ENCODE measurements around the gene AP3D1. TPM values are rescaled to one million over a fixed set of nuclear protein-coding genes. Genes with fewer than 3 reads are reported as not detected.

The AP3D1 gene
- total RNA-seq, 1 experiment from 2014 or later = 78.9 TPM

GRCh38 chr19:2190848-2191455 is 39.6 kb upstream of the AP3D1 start:
- Histone ChIP-seq H3K4me1 (replicated peaks) (peaks cover 15% of the 10 kb centered on the region), H3K4me3 (no peak overlapping the region), H3K36me3 (peaks cover 85% of the 10 kb centered on the region), H3K27ac (no peak overlapping the region), H3K27me3 (replicated peaks) (no peaks in the 10 kb centered on the region), H3K9me3 (replicated peaks) (no peaks in the 10 kb centered on the region)
- no peak for DNase-seq (ENCODE audit: low read depth in 1 of 2, low spot score in 2 of 2)

- Histone ChIP-seq H3K27me3 (replicated peaks) (no peaks in the 10 kb centered on the region), H3K36me3 (peaks cover 84% of the 10 kb centered on the region), H3K9me3 (replicated peaks) (no peaks in the 10 kb centered on the region), H3K27ac (no peak overlapping the region), H3K4me3 (no peak overlapping the region), H3K4me1 (replicated peaks) (peaks cover 25% of the 10 kb centered on the region)
- DNase-seq (ENCODE audit: low read depth in 1 of 2, low spot score in 2 of 2) = no peak
These were observed 38.5 kb upstream of the AP3D1 start for GRCh38 chr19:2189880-2190279.

- Histone ChIP-seq H3K4me3 (no peak overlapping the region), H3K27me3 (replicated peaks) (no peaks in the 10 kb centered on the region), H3K4me1 (replicated peaks) (peaks cover 30% of the 10 kb centered on the region), H3K27ac (no peak overlapping the region), H3K9me3 (replicated peaks) (no peaks in the 10 kb centered on the region), H3K36me3 (peaks cover 78% of the 10 kb centered on the region)
- no peak for DNase-seq (ENCODE audit: low read depth in 1 of 2, low spot score in 2 of 2)
These were observed 37.5 kb upstream of the AP3D1 start for GRCh38 chr19:2188708-2189385.

- peaks cover 75% of the 10 kb centered on the region for H3K36me3 ChIP-seq
- H3K9me3 ChIP-seq (replicated peaks) = no peaks in the 10 kb centered on the region
- no peaks in the 10 kb centered on the region for H3K27me3 ChIP-seq (replicated peaks)
- DNase-seq (ENCODE audit: low read depth in 1 of 2, low spot score in 2 of 2) = no peak
- H3K4me3 ChIP-seq = no peak overlapping the region
- H3K27ac ChIP-seq = no peak overlapping the region
- H3K4me1 ChIP-seq (replicated peaks) = peaks cover 30% of the 10 kb centered on the region
These were observed 35.8 kb upstream of the AP3D1 start for GRCh38 chr19:2187159-2187558.

- DNase-seq (ENCODE audit: low read depth in 1 of 2, low spot score in 2 of 2) = peak; percentile 86 to 90
- H3K36me3 ChIP-seq = peaks cover 69% of the 10 kb centered on the region
- no peak overlapping the region for H3K4me3 ChIP-seq
- peak overlapping the region; percentile 35 for H3K27ac ChIP-seq
- H3K4me1 ChIP-seq (replicated peaks) = peaks cover 30% of the 10 kb centered on the region
- no peaks in the 10 kb centered on the region for H3K27me3 ChIP-seq (replicated peaks)
- H3K9me3 ChIP-seq (replicated peaks) = no peaks in the 10 kb centered on the region
These were observed 34.9 kb upstream of the AP3D1 start for GRCh38 chr19:2186071-2186846.

DNA sequence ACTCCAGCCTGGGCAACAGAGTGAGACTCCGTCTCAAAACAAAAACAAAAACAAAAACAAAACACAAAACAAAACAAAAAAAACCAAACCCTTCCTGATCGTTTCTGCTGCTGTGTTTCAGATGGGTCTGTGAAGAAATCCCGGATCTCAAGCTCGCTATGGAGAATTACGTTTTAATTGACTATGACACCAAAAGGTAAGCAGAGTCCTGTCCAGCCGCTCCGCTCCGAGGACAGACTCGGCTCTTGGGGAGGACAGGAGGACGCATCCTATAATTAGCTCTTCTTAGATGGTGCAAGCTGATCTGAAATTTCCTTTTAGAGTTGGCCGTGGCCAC is 34.3 kb upstream of the AP3D1 start:
- no peak for DNase-seq (ENCODE audit: low read depth in 1 of 2, low spot score in 2 of 2)
- Histone ChIP-seq H3K9me3 (replicated peaks) (no peaks in the 10 kb centered on the region), H3K4me3 (no peak overlapping the region), H3K4me1 (replicated peaks) (peaks cover 30% of the 10 kb centered on the region), H3K27ac (no peak overlapping the region), H3K36me3 (peaks cover 69% of the 10 kb centered on the region), H3K27me3 (replicated peaks) (no peaks in the 10 kb centered on the region)

DNA sequence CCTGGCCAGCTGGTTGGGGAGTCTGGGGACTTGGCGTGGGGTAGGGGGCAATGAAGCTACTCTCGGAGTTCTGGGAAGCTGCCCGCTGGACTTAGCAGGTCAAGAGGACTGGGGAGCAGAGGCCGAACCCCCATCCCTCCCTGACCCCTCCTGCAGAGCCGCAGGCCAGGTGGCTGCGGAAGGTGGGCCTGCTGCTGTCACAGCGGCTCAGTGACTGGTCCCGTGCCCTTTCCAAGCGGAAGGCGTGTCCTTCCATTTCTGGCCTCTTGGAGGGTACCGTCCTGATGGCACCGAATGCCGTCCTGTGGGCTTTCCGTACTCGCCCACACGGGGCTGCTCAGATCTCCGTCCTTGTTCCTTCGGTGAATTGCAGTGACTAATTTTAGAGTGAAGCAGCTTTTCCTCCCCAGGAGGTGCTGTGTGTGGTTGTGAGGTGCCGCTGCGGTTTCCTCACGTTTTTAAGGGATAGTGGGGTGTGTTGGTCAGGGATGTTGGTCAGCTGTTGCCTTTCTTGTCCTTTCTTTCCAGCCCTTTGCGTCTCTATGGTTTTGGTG is 33.1 kb upstream of the AP3D1 start:
- DNase-seq (ENCODE audit: low read depth in 1 of 2, low spot score in 2 of 2) = no peak
- Histone ChIP-seq H3K9me3 (replicated peaks) (no peaks in the 10 kb centered on the region), H3K4me3 (no peak overlapping the region), H3K36me3 (peaks cover 68% of the 10 kb centered on the region), H3K27me3 (replicated peaks) (no peaks in the 10 kb centered on the region), H3K4me1 (replicated peaks) (peaks cover 30% of the 10 kb centered on the region), H3K27ac (no peak overlapping the region)

DNA sequence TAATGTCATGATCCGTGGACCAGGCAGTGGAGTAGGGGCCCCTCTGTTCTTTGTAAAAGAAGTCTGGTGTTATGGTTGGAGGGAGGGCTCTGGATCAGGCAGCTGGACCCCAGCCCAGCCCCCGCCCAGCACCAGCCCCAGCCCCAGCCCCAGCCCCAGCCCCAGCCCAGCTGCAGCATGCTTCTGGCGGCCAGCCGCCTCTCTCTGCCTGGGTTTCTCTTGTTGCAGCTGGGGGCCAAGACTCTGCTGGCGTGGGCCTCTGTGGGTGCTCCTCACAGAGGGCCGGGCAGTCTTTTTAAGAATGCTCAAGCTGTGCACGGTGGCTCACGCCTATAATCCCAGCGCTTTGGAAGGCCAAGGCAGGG is 30.2 kb upstream of the AP3D1 start:
- peaks cover 54% of the 10 kb centered on the region for H3K36me3 ChIP-seq
- no peaks in the 10 kb centered on the region for H3K27me3 ChIP-seq (replicated peaks)
- DNase-seq (ENCODE audit: low read depth in 1 of 2, low spot score in 2 of 2) = no peak
- H3K9me3 ChIP-seq (replicated peaks) = no peaks in the 10 kb centered on the region
- H3K27ac ChIP-seq = no peak overlapping the region
- H3K4me3 ChIP-seq = no peak overlapping the region
- peaks cover 22% of the 10 kb centered on the region for H3K4me1 ChIP-seq (replicated peaks)

- H3K36me3 ChIP-seq = peaks cover 56% of the 10 kb centered on the region
- H3K27me3 ChIP-seq (replicated peaks) = no peaks in the 10 kb centered on the region
- no peak overlapping the region for H3K27ac ChIP-seq
- DNase-seq (ENCODE audit: low read depth in 1 of 2, low spot score in 2 of 2) = no peak
- no peaks in the 10 kb centered on the region for H3K9me3 ChIP-seq (replicated peaks)
- no peak overlapping the region for H3K4me3 ChIP-seq
- H3K4me1 ChIP-seq (replicated peaks) = peaks cover 17% of the 10 kb centered on the region
These were observed 29.7 kb upstream of the AP3D1 start for GRCh38 chr19:2180881-2181632.

GRCh38 chr19:2180114-2180513 is 28.7 kb upstream of the AP3D1 start:
- Histone ChIP-seq H3K27me3 (replicated peaks) (no peaks in the 10 kb centered on the region), H3K27ac (no peak overlapping the region), H3K36me3 (peaks cover 53% of the 10 kb centered on the region), H3K4me3 (no peak overlapping the region), H3K4me1 (replicated peaks) (peaks cover 7% of the 10 kb centered on the region), H3K9me3 (replicated peaks) (no peaks in the 10 kb centered on the region)
- DNase-seq (ENCODE audit: low read depth in 1 of 2, low spot score in 2 of 2) = no peak

DNA sequence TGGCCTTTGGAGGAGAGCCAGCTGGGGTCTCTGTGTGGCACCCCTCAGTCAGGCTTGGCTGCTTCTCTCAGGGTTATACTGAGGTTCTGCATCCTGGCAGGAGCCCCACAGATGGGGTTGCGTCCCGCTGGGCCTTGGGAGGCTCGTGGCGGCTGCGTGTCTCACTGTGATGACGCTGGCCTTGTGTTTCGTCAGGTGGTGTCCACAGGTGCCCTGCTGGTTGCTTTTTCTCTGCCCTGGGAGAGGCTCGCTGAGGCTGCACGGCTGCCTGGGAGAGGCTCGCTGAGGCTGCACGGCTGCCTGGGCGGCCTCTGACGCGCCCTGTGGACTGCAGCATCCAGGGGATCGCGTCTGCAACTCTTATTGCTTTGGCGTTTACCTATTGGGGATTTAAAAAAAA is 27.7 kb upstream of the AP3D1 start:
- Histone ChIP-seq H3K27ac (no peak overlapping the region), H3K27me3 (replicated peaks) (no peaks in the 10 kb centered on the region), H3K9me3 (replicated peaks) (no peaks in the 10 kb centered on the region), H3K36me3 (peaks cover 51% of the 10 kb centered on the region), H3K4me3 (no peak overlapping the region), H3K4me1 (replicated peaks) (no peaks in the 10 kb centered on the region)
- DNase-seq (ENCODE audit: low read depth in 1 of 2, low spot score in 2 of 2) = no peak

- no peak overlapping the region for H3K27ac ChIP-seq
- no peaks in the 10 kb centered on the region for H3K27me3 ChIP-seq (replicated peaks)
- H3K9me3 ChIP-seq (replicated peaks) = no peaks in the 10 kb centered on the region
- H3K36me3 ChIP-seq = peaks cover 43% of the 10 kb centered on the region
- DNase-seq (ENCODE audit: low read depth in 1 of 2, low spot score in 2 of 2) = peak in 1 of 2 experiments; percentile 38
- H3K4me3 ChIP-seq = no peak overlapping the region
- no peaks in the 10 kb centered on the region for H3K4me1 ChIP-seq (replicated peaks)
These were observed 25.1 kb upstream of the AP3D1 start for GRCh38 chr19:2176337-2176994.

GRCh38 chr19:2175742-2176141 is 24.4 kb upstream of the AP3D1 start:
- no peak overlapping the region for H3K4me3 ChIP-seq
- H3K27ac ChIP-seq = no peak overlapping the region
- no peaks in the 10 kb centered on the region for H3K27me3 ChIP-seq (replicated peaks)
- no peak for DNase-seq (ENCODE audit: low read depth in 1 of 2, low spot score in 2 of 2)
- peaks cover 43% of the 10 kb centered on the region for H3K36me3 ChIP-seq
- no peaks in the 10 kb centered on the region for H3K9me3 ChIP-seq (replicated peaks)
- no peaks in the 10 kb centered on the region for H3K4me1 ChIP-seq (replicated peaks)
